HG03060 (cell line): ENCODE results near the gene FLNB.

Source experiments
- ATAC-seq: cut with Tn5 transposase; IDR thresholded peaks from one replicate; pipeline ENCODE4 v1.9.1; 2021; ENCODE audit warnings: low read depth, moderate number of reproducible peaks; ENCODE audit not compliant: unreplicated experiment

Gene FLNB

GRCh38 chr3:58153371-58153770, 145.1 kb downstream of the FLNB start:
- no peak for ATAC-seq

GRCh38 chr3:58154626-58155449, 146.6 kb downstream of the FLNB start:
- ATAC-seq = no peak

GRCh38 chr3:58155838-58156237, 147.6 kb downstream of the FLNB start:
- ATAC-seq = no peak

- ATAC-seq = no peak
These were observed 149.5 kb downstream of the FLNB start for GRCh38 chr3:58157700-58158099.

- ATAC-seq = no peak
These were observed 150.4 kb downstream of the FLNB start for GRCh38 chr3:58158442-58159153.

GRCh38 chr3:58160399-58160798, 152.2 kb downstream of the FLNB start:
- no peak for ATAC-seq

GRCh38 chr3:58161435-58162398, 153.5 kb downstream of the FLNB start:
- ATAC-seq = no peak

- ATAC-seq = no peak
These were observed 155.0 kb downstream of the FLNB start for GRCh38 chr3:58163234-58163633.

DNA sequence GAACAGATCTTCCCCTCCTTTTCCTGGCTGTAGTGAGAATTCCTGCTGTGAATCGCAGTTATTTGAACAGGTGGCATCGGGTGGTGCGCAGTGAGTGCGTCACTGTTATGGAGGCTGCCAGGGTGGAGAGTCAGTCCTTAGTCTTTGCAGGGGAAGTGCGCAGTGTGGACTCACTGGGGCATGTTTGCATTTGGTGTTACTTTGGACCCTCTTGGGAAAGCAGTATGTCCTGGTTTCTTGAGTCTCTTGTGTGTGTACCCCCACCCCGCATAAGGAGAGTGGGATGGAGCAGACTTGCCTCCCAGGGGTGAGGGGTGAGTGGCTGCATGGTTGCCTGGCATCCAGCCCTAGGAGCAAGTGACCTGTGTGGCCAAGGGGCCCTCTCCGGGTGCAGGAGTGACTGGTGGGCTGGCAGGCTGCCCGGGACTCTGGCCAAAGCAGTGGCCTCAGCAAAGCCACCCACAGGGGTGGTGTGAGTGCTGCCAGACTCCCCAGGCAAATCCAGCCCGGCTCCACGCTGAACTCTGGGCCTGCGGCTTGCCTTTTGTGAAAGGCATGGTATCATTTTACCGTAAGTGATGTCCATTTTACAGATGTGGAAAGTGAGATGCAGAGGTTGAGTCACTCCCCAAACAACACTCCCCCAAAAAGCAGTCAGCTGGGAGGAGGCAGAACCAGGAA, 156.1 kb downstream of the FLNB start:
- no peak for ATAC-seq

GRCh38 chr3:58164906-58165821, 156.9 kb downstream of the FLNB start:
- ATAC-seq = no peak

GRCh38 chr3:58167431-58168351, 159.5 kb downstream of the FLNB start:
- ATAC-seq = no peak

DNA sequence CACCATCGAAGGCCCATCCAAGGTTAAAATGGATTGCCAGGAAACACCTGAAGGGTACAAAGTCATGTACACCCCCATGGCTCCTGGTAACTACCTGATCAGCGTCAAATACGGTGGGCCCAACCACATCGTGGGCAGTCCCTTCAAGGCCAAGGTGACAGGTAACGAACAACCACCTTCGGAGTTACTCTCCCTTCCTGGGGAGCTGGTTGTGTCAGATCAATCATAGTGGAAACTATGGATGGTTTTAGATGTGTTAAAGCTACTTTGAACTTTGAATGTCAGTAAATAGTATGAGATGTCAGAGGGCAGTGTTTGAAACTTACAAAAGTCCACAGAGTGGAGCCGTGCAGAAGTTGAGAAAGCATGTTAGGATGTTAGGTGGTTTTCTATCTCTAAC, 160.3 kb downstream of the FLNB start:
- no peak for ATAC-seq

- no peak for ATAC-seq
These were observed 161.1 kb downstream of the FLNB start for GRCh38 chr3:58169371-58169770.

DNA sequence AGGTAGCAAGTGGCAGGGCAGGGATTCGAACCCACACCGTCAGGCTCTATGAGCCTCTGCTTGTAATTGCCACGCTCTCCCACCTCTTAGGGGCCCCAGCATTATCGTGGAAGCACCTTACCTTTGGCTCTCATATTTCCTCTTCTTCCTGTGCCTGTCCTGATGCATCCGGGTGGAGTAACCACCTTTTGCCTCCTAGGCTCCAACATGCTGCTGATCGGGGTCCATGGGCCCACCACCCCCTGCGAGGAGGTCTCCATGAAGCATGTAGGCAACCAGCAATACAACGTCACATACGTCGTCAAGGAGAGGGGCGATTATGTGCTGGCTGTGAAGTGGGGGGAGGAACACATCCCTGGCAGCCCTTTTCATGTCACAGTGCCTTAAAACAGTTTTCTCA, 162.2 kb downstream of the FLNB start:
- no peak for ATAC-seq

DNA sequence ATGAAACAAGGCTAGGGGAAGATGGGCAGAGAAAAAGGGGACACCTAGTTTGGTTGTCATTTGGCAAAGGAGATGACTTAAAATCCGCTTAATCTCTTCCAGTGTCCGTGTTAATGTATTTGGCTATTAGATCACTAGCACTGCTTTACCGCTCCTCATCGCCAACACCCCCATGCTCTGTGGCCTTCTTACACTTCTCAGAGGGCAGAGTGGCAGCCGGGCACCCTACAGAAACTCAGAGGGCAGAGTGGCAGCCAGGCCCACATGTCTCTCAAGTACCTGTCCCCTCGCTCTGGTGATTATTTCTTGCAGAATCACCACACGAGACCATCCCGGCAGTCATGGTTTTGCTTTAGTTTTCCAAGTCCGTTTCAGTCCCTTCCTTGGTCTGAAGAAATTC, 162.9 kb downstream of the FLNB start:
- no peak for ATAC-seq

GRCh38 chr3:58173029-58173668, 164.9 kb downstream of the FLNB start:
- ATAC-seq = no peak

GRCh38 chr3:58173669-58174398, 165.6 kb downstream of the FLNB start:
- no peak for ATAC-seq
